Vagina (tissue), 2 donors: ENCODE measurements around the gene ATP2B2.

Source experiments
- POLR2A ChIP-seq, 2 donors: fragments of 450-650 bp; IDR thresholded peaks; one replicate each; pipeline ENCODE4 v1.6.1; 2017; ENCODE audit warnings: antibody characterized with exemption in 2 of 2, mild to moderate bottlenecking in 2 of 2, moderate library complexity in 2 of 2
- TF ChIP-seq, protein P1 (sequence below), 3 experiments: fragments of 450-650 bp in 2 of 3; fragments of 200-600 bp in 1 of 3; sonication (generic) in 1 of 3; IDR thresholded peaks; one replicate each; pipeline ENCODE4 v1.5.1; 2017 to 2019; ENCODE audit warnings: antibody characterized with exemption in 3 of 3, mild to moderate bottlenecking in 2 of 3, moderate library complexity in 2 of 3

DNA sequence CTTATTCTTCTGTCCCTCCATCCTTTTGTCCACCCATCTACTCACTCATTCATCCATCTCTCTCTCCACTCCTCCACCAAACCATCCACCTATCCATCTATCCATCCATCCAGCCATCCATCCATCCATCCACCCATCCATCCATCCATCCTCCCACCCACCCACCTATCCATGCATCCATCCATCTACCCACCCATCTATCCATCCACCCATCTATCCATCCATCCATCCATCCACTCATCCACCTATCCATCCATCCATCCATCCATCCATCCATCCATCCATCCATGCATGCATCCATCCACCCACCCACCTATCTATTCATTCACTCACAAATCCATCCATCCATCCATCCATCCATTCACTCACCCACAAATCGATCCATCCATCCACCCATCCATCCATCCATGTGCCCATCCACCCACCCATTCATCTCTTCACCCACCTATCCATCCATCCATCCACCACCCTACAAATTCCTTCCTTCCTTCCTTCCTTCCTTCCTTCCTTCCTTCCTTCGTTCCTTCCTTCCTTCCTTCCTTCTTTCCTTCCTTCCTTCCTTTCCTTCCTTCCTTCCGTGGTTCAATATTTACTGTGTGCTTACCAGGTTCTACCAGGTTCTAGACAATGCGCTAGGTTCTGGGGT, 17.3 kb downstream of the ATP2B2 start:
- TF ChIP-seq, protein P1, sequence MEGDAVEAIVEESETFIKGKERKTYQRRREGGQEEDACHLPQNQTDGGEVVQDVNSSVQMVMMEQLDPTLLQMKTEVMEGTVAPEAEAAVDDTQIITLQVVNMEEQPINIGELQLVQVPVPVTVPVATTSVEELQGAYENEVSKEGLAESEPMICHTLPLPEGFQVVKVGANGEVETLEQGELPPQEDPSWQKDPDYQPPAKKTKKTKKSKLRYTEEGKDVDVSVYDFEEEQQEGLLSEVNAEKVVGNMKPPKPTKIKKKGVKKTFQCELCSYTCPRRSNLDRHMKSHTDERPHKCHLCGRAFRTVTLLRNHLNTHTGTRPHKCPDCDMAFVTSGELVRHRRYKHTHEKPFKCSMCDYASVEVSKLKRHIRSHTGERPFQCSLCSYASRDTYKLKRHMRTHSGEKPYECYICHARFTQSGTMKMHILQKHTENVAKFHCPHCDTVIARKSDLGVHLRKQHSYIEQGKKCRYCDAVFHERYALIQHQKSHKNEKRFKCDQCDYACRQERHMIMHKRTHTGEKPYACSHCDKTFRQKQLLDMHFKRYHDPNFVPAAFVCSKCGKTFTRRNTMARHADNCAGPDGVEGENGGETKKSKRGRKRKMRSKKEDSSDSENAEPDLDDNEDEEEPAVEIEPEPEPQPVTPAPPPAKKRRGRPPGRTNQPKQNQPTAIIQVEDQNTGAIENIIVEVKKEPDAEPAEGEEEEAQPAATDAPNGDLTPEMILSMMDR (IDR thresholded peaks at IDR 0.05), result no peak
- TF ChIP-seq POLR2A (IDR thresholded peaks at IDR 0.05), result no peak
